ENCODE data around the gene RGS6.

The RGS6 gene

GRCh38 chr14:72314808-72315435 lies 382.7 kb downstream of the RGS6 start:
- DNase-seq (ENCODE audit: low read depth), result no peak

DNA sequence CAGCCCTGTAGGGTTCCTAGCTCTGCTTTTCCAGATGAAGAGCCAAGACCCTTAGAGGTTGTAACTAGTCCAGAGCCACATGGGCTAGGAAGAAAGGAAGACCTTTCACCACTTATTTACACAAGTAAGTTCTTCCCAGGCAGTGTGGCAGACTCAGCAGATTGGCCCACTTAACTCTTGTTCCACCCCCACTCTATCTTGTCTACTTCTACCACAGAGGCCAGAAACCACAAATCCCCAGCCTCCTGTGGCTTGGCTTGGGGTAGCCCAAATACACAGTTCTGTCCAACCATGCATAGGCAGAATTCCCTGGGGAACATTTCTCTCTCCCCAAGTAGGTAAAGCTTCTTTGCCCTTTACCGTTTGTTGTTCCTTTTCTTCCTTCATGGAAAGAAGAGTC lies 383.5 kb downstream of the RGS6 start:
- DNase-seq (ENCODE audit: low read depth), result no peak

DNA sequence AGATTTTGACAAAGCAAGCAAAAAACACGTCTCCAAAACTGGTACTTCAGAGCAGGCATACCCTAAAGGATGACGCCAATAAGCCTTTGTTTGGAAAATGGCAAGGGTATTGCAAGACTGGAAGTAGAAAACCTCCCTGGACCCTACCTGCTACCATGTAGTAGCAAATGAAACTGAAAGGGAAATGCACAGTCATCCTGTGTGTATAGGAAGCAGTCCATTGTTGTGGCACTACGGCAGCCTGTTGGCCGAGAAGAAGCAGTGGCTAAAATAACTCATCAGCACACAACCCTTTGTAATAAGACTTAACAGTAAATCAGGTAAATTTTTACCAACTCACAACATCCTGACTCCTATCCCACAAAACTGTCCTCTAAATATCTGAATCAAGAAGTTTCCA lies 386.4 kb downstream of the RGS6 start:
- no peak for DNase-seq (ENCODE audit: low read depth)

DNA sequence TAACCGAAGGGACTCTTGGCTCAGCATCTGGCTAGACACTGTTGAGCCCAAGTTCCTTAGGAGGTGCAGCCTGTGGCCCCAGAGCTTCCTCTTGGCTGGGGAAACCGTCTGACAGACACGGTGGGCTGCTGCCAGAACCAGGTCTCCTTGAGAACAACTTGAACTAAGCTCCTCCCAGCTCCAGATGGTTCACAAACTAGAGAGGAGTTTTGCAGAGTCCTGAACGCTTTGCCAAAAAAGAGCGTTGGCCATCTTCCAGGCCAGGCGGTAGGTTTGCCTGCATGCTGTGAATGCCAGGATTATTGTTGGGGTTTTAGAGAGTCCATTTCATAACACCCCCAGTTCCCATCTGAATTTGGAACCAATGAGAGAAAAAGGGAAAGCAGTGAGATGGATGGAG lies 399.8 kb downstream of the RGS6 start:
- no peak for DNase-seq (ENCODE audit: low read depth)

DNA sequence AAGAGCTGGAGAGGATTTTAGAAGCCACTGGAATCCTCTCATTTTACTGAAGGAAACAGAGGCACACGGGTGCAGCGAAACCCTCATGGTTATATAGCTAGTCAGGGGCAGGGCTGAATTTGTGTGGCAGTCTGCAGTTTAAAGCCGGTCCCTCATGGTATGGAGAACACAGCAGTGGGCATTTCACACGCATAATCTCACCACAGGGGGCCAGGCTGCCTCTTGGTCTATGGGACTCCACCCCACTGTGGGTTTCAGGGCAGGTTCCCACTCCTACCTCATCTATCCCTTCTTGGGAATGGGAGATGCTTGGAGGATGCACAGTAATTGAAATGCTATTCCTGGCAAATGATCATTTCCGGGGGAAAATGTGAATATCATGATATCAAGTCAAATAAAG lies 400.6 kb downstream of the RGS6 start:
- no peak for DNase-seq (ENCODE audit: low read depth)

- DNase-seq (ENCODE audit: low read depth), result no peak
Observed at GRCh38 chr14:72333357-72333756, 401.1 kb downstream of the RGS6 start.

- DNase-seq (ENCODE audit: low read depth), result no peak
Observed at GRCh38 chr14:72336311-72336980, 404.2 kb downstream of the RGS6 start.

GRCh38 chr14:72341237-72341636 lies 409.0 kb downstream of the RGS6 start:
- no peak for DNase-seq (ENCODE audit: low read depth)

DNA sequence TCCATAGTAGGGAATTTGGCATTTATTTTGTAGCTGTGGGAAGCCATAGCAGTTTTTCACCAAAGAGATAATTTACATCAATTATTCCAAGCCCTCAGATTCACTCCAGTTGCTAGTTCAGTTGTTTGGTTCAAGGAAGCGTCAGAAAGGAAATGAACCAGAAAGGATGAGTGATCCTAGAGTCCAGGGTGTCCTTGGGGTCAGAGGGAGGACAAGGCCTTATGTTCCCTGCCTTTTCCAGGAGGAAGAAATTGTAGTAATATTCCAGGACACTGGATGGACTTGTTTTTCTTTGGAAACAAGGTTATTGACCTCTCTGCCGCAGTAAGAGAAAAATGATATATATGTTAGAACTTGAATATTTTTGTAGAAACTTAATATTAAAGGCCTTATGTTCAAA lies 409.5 kb downstream of the RGS6 start:
- DNase-seq (ENCODE audit: low read depth), result no peak

- no peak for DNase-seq (ENCODE audit: low read depth)
Observed at GRCh38 chr14:72347118-72347517, 414.9 kb downstream of the RGS6 start.

DNA sequence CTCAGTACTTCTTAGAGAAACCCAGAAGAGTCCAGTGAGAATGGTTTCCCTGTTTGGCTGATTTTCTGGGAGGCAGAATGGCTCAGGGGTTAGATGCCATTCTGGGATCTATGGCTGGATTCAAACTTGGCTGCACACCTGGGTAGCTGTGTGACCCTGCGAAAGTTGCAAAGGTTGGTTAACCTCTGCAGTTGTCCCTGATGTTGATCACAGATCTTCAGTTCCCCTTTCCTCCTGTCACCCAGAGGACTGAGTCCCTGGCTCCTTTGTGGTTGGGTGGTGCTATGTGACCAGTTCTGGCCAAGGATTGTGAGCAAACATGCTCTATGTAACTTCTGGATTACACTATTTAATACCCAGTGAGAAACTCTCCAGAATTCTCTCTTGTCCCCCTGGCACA lies 418.0 kb downstream of the RGS6 start:
- DNase-seq (ENCODE audit: low read depth), result no peak

- no peak for DNase-seq (ENCODE audit: low read depth)
Observed at GRCh38 chr14:72352012-72352411, 419.8 kb downstream of the RGS6 start.

DNA sequence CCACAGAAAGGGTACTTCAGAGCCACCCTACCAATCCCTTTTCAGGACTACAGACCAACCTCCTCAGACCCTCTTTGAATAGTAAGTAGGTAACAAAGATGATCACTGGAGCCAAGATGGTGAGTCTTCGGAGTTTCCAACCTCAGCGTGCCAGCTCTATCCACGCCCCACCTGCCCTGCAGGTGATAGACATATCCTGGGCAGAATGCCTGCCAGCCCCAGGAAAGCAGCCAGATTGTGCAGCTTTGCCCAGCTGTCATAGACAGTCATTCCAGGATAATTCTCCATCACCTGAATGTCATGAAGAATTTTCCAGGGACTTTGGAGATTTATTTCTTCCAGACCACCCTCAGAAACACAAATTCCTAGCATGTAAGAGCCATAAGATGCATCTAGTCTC lies 434.4 kb downstream of the RGS6 start:
- DNase-seq (ENCODE audit: low read depth), result no peak

GRCh38 chr14:72369106-72369505 lies 436.9 kb downstream of the RGS6 start:
- no peak for DNase-seq (ENCODE audit: low read depth)

DNA sequence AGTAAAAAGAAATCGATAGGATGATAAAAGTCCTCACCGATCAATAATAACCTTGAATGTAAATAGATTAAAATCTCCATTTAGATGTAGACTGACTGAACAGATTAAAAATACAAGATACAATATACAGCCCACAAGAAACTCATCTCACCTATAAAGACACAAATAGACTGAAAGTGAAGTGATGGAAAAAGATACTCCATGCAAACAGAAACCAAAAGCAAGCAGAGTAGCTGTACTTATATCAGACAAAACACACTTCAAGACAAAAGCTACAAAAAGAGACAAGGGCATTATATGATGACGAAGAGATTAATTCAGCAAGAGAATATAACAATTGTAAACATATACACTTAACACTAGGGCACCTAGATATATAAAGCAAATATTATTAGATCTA lies 444.8 kb downstream of the RGS6 start:
- no peak for DNase-seq (ENCODE audit: low read depth)

- DNase-seq (ENCODE audit: low read depth), result no peak
Observed at GRCh38 chr14:72380456-72380855, 448.2 kb downstream of the RGS6 start.

DNA sequence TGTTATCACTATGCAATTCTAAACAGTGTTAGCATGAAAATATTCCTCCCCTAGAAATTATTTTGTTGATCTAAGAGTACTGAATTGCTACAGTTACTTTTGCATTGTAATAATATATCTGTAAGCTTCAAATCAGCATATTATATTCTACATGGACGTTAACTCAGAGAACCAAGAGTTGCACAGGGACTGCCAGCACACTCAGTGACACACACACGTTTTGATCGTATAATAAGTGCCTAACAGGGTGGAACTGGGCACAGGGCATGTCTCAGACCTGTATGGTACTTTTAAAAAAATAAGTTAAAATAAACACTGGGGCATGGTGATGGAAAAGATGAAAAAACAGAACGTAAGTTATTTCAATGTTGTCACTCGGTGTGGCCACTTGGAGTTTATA lies 451.6 kb downstream of the RGS6 start:
- DNase-seq (ENCODE audit: low read depth), result no peak

DNA sequence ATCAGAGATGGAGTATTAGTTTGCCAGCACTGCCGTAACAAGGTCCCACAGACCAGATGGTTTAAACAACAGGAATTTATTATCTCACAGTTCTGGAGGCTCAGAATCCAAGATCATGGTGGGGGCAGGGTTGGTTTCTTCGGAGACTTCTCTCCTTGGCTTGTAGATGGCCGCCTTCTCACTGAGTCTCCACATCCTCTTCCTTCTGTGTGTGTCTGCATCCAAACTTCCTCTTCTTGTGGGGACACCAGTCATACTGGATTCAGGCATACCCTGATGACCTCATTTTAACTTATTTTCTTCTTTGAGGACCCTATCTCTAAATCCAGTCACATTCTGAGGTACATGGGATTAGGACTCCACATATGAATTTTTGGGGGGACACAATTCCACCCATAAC lies 455.5 kb downstream of the RGS6 start:
- no peak for DNase-seq (ENCODE audit: low read depth)

GRCh38 chr14:72389200-72389599 lies 457.0 kb downstream of the RGS6 start:
- no peak for DNase-seq (ENCODE audit: low read depth)

DNA sequence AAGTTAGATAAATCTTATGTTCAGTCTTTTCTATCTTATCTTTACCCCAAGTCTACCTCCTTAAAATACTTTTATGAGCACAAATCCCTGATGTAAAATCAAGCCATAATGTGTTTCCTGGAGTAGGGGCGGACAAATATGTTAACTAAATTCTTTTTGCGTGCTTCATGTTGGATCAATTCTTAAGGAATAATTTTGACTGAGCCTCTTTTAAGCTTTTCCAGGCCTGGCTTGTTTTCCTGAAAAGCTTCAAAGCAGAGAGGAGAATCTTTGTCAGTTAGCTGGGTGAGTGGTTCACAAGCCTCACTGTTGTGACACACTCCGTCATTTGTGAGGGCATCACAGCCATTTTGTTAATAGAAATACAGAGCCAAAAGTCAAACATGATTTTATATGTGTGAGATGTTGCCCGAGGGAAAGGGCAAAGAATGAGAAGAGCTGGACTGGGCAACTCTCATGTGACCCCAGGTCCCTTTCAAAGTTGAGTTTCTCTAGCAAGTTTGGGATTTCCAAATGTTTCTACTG lies 468.9 kb downstream of the RGS6 start:
- DNase-seq (ENCODE audit: low read depth), result no peak

GRCh38 chr14:72401632-72402376 lies 469.6 kb downstream of the RGS6 start:
- no peak for DNase-seq (ENCODE audit: low read depth)

DNA sequence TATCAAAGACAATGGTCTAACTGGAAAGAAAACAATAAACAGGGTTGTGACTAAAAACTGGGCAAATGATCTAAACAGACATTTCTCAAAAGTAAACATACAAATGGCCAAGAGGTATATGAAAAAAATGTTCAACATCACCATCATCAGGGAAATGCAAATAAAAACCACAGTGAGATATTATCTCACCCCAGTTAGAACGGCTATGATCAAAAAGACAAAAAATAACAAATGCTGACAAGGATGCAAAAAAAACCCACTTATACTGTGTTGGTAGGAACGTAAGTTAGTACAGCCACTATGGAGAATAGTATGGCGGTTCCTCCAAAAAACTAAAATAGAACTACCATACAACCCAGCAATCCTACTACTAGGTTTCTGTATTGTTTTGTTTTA lies 470.1 kb downstream of the RGS6 start:
- no peak for DNase-seq (ENCODE audit: low read depth)

DNA sequence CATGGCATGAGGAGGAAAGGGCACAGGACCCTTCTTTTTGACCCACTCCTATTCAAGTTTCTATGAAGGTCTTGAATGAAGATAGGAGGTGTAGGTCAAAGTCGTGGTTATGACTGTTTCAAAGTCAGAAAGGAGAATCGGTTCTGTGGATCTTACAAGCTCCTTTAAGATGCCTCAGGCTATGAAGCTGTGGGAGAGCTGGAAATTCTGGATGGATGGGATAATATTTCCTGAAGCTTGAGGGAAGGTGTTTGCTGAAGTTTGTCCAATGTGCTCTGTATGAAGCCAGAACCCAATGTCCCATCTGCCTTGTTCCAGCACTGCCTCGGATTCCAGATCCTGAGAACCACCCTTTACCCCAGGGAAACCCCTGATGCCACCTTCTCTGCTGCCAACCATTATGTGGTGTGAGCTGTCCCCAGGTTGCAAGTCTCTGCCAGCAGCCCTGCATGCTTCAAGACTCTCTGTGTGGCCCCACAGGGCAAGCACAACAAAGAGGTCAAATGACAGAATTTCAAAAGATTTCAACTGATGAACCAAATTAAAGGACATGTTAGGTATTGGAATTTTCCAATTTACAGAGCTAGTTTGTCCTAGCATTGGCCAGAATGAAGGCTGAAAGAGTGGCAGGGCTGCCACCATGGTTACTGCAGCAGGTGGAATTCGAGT lies 472.0 kb downstream of the RGS6 start:
- no peak for DNase-seq (ENCODE audit: low read depth)

All from T follicular helper cell (primary cell).